HepG2 (cell line): Measurements from ENCODE around the gene ALDH1L2. TPM values are rescaled to one million over a fixed set of nuclear protein-coding genes. Genes with fewer than 3 reads are reported as not detected.

Experiments
- CBFB ChIP-seq: sonication (generic); formaldehyde crosslinking; IDR thresholded peaks from 2 replicates; pipeline ENCODE4 v1.4.0; 2020; ENCODE audit warnings: missing genetic modification reagents
- CREM ChIP-seq, 2 experiments: sonication (generic) in 1 of 2; formaldehyde crosslinking in 1 of 2; IDR thresholded peaks; 2 replicates each; pipeline versions ENCODE4 v1.4.0 to v1.6.1; 2016 to 2020; ENCODE audit warnings: antibody characterized with exemption in 1 of 2, mild to moderate bottlenecking in 1 of 2, missing genetic modification reagents in 1 of 2
- FOXO4 ChIP-seq: sonication (generic); formaldehyde crosslinking; conservative IDR thresholded peaks from 2 replicates; pipeline ENCODE4 v1.8.1; 2023; ENCODE audit warnings: missing genetic modification reagents
- HIVEP1 ChIP-seq: sonication (generic); formaldehyde crosslinking; IDR thresholded peaks from 2 replicates; pipeline ENCODE4 v1.4.0; 2020; ENCODE audit warnings: mild to moderate bottlenecking, missing genetic modification reagents
- KDM3A ChIP-seq: IDR thresholded peaks from 2 replicates; pipeline ENCODE4 v1.6.1; 2018; ENCODE audit warnings: low read depth, missing compliant biosample characterization
- MAFF ChIP-seq: IDR thresholded peaks from 2 replicates; pipeline ENCODE4 v1.6.1; 2011; ENCODE audit warnings: low read depth, low read length, improper control_type of control experiment
- MNT ChIP-seq: fragments of 450-650 bp; IDR thresholded peaks from 2 replicates; pipeline ENCODE4 v1.6.1; 2016
- MTF2 ChIP-seq: sonication (generic); formaldehyde crosslinking; IDR thresholded peaks from 2 replicates; pipeline ENCODE4 v1.5.0; 2020; ENCODE audit warnings: missing genetic modification reagents, borderline replicate concordance
- MXI1 ChIP-seq: IDR thresholded peaks from 3 replicates; pipeline ENCODE4 v1.6.1; 2012; ENCODE audit warnings: low read depth, low read length, inconsistent platforms, borderline replicate concordance
- PHF8 ChIP-seq: sonication (generic); formaldehyde crosslinking; IDR thresholded peaks from 2 replicates; pipeline ENCODE4 v1.5.0; 2020; ENCODE audit warnings: missing genetic modification reagents
- POLR2G ChIP-seq: fragments of 200-400 bp; formaldehyde crosslinking; IDR thresholded peaks from 2 replicates; pipeline ENCODE4 v1.6.1; 2018; ENCODE audit warnings: mild to moderate bottlenecking, low read depth, low read length, moderate library complexity
- PRPF4 ChIP-seq: fragments of 200-400 bp; formaldehyde crosslinking; IDR thresholded peaks from 2 replicates; pipeline ENCODE4 v1.6.1; 2016; ENCODE audit warnings: low read length, low read depth; ENCODE audit not compliant: poor library complexity, severe bottlenecking
- RXRA ChIP-seq: sonication (generic); formaldehyde crosslinking; IDR thresholded peaks from 2 replicates; pipeline ENCODE4 v1.5.1; 2020; ENCODE audit warnings: missing genetic modification reagents
- SALL1 ChIP-seq: sonication (generic); formaldehyde crosslinking; IDR thresholded peaks from 2 replicates; pipeline ENCODE4 v1.8.0; 2022; ENCODE audit warnings: mild to moderate bottlenecking, missing genetic modification reagents
- SNRNP70 ChIP-seq: fragments of 200-400 bp; formaldehyde crosslinking; IDR thresholded peaks from 2 replicates; pipeline ENCODE4 v1.6.1; 2017; ENCODE audit warnings: mild to moderate bottlenecking, low read depth, low read length, moderate library complexity
- SP5 ChIP-seq: IDR thresholded peaks from 2 replicates; pipeline ENCODE4 v1.6.1; 2016; ENCODE audit warnings: low read depth, borderline replicate concordance
- TEAD3 ChIP-seq: optimal IDR thresholded peaks from 2 replicates; pipeline ENCODE3; 2016; ENCODE audit warnings: borderline replicate concordance
- ZBTB14 ChIP-seq: sonication (generic); formaldehyde crosslinking; IDR thresholded peaks from 2 replicates; pipeline ENCODE4 v1.4.0; 2020; ENCODE audit warnings: missing genetic modification reagents
- ZFP82 ChIP-seq: sonication (generic); formaldehyde crosslinking; IDR thresholded peaks from 2 replicates; pipeline ENCODE4 v1.5.1; 2020; ENCODE audit warnings: mild to moderate bottlenecking, missing genetic modification reagents, borderline replicate concordance
- ZNF703 ChIP-seq: sonication (generic); formaldehyde crosslinking; IDR thresholded peaks from 2 replicates; pipeline ENCODE4 v1.5.1; 2020; ENCODE audit warnings: missing genetic modification reagents, mild to moderate bottlenecking, moderate library complexity, borderline replicate concordance
- ZNF749 ChIP-seq: sonication (generic); formaldehyde crosslinking; IDR thresholded peaks from 2 replicates; pipeline ENCODE4 v1.8.0; 2022; ENCODE audit warnings: mild to moderate bottlenecking, missing genetic modification reagents, moderate library complexity, borderline replicate concordance
- ZNF878 ChIP-seq: sonication (generic); formaldehyde crosslinking; IDR thresholded peaks from 2 replicates; pipeline ENCODE4 v1.8.1; 2023; ENCODE audit warnings: mild to moderate bottlenecking, missing genetic modification reagents, moderate library complexity
- ZXDC ChIP-seq: sonication (generic); formaldehyde crosslinking; IDR thresholded peaks from 2 replicates; pipeline ENCODE4 v1.5.0; 2020; ENCODE audit warnings: mild to moderate bottlenecking, missing genetic modification reagents
- polyA plus RNA-seq, 8 experiments: library from polyadenylated mRNA; depleted of rRNA in 3 of 8; stranded (reverse) in 7 of 8; unstranded in 1 of 8; fragments of >200 nt; fragmentation: Illumina TruSeq in 4 of 8; extraction: Trizol in 4 of 8; gene quantifications; 2 replicates each; pipeline versions ENCODE4 v1.2.1 to v1.2.3, GENCODE V29; 2011 to 2016; ENCODE audit warnings: low read depth in 4 of 8, missing spikeins in 1 of 8, mixed read lengths in 1 of 8; ENCODE audit not compliant: insufficient read depth in 1 of 8
- total RNA-seq, 5 experiments: library from RNA; depleted of rRNA; stranded (reverse); fragments of >200 nt; fragmentation: Illumina TruSeq; extraction: Trizol; gene quantifications; 2 replicates each; pipeline ENCODE4 v1.2.3, GENCODE V29; 2016; ENCODE audit warnings: low read depth in 1 of 5

Gene ALDH1L2
- total and polyA plus RNA-seq, 2 of the 13 experiments (the other 11 are each of a cell fraction or from before 2014, with no cell fraction given) = 0.40 to 4.6 TPM

GRCh38 chr12:104986022-104986941, 98.0 kb downstream of the ALDH1L2 start, which contains the start of gene NOPCHAP1 (continued):
- no peak for TF ChIP-seq ZNF749 (CRISPR knock-in tag)
- TF ChIP-seq ZXDC = 0 out of 2 replicates have a peak, but pooled peaks have one; percentile 23
- TF ChIP-seq MAFF = no peak
- TF ChIP-seq PHF8 (CRISPR knock-in tag) = peak; percentile 94
- no peak for TF ChIP-seq ZNF703 (CRISPR knock-in tag)
- no peak for TF ChIP-seq ZFP82
- peak; percentile 64 for TF ChIP-seq SP5 (CRISPR knock-in tag)
- TF ChIP-seq HIVEP1 (CRISPR knock-in tag) = no peak; the same call in 1 of the 2 replicates
- TF ChIP-seq MTF2 (CRISPR knock-in tag) = no peak
- TF ChIP-seq TEAD3 = peak; percentile 49
- peak; percentile 40 for TF ChIP-seq MNT
- TF ChIP-seq ZNF878 = no peak
- TF ChIP-seq ZBTB14 (CRISPR knock-in tag) = no peak
- TF ChIP-seq CREM (IDR thresholded peaks at IDR 0.05) = no peak
- TF ChIP-seq CREM (CRISPR knock-in tag; IDR thresholded peaks at IDR 0.05) = no peak
- TF ChIP-seq FOXO4 (CRISPR knock-in tag) = no peak
- no peak for TF ChIP-seq SNRNP70
- peak; percentile 93 for TF ChIP-seq POLR2G
- peak; percentile 33; the same call in 1 of the 2 replicates for TF ChIP-seq RXRA (CRISPR knock-in tag)
- peak; percentile 68 for TF ChIP-seq SALL1 (CRISPR knock-in tag)
- peak; percentile 70; the same call in 1 of the 3 replicates for TF ChIP-seq MXI1
- no peak for TF ChIP-seq PRPF4
- peak; percentile 54; the same call in 1 of the 2 replicates for TF ChIP-seq CBFB
- TF ChIP-seq KDM3A (CRISPR knock-in tag) = 0 out of 2 replicates have a peak, but pooled peaks have one; percentile 68
